Peyer's patch (tissue), 4 donors: Measurements from ENCODE around the gene TYW3.

Source experiments
- POLR2A ChIP-seq, 2 donors: fragments of 450-650 bp; IDR thresholded peaks; one replicate each; pipeline ENCODE4 v1.5.1; 2017; ENCODE audit warnings: antibody characterized with exemption in 2 of 2, mild to moderate bottlenecking in 2 of 2, moderate library complexity in 2 of 2
- TF ChIP-seq, protein P1 (sequence below), 6 experiments: fragments of 450-650 bp in 4 of 6; fragments of 200-600 bp in 2 of 6; sonication (generic) in 1 of 6; IDR thresholded peaks; one replicate each; pipeline ENCODE4 v1.5.1; 2017 to 2019; ENCODE audit warnings: antibody characterized with exemption in 6 of 6, mild to moderate bottlenecking in 3 of 6, moderate library complexity in 1 of 6

- TF ChIP-seq, protein P1, sequence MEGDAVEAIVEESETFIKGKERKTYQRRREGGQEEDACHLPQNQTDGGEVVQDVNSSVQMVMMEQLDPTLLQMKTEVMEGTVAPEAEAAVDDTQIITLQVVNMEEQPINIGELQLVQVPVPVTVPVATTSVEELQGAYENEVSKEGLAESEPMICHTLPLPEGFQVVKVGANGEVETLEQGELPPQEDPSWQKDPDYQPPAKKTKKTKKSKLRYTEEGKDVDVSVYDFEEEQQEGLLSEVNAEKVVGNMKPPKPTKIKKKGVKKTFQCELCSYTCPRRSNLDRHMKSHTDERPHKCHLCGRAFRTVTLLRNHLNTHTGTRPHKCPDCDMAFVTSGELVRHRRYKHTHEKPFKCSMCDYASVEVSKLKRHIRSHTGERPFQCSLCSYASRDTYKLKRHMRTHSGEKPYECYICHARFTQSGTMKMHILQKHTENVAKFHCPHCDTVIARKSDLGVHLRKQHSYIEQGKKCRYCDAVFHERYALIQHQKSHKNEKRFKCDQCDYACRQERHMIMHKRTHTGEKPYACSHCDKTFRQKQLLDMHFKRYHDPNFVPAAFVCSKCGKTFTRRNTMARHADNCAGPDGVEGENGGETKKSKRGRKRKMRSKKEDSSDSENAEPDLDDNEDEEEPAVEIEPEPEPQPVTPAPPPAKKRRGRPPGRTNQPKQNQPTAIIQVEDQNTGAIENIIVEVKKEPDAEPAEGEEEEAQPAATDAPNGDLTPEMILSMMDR (IDR thresholded peaks at IDR 0.05) = no peak
- TF ChIP-seq POLR2A (IDR thresholded peaks at IDR 0.05) = no peak
These were observed 16.1 kb upstream of the TYW3 start for GRCh38 chr1:74716822-74717221.
